NCI-H1105 treated with DMSO at 0.1 percent for 48 hours (cell line): Measurements from ENCODE around the gene ESPNL.

Experiments used
- DNase-seq: peaks from one replicate; lab custom pipeline; 2025; lab: John Stamatoyannopoulos, UW

ESPNL gene

DNA sequence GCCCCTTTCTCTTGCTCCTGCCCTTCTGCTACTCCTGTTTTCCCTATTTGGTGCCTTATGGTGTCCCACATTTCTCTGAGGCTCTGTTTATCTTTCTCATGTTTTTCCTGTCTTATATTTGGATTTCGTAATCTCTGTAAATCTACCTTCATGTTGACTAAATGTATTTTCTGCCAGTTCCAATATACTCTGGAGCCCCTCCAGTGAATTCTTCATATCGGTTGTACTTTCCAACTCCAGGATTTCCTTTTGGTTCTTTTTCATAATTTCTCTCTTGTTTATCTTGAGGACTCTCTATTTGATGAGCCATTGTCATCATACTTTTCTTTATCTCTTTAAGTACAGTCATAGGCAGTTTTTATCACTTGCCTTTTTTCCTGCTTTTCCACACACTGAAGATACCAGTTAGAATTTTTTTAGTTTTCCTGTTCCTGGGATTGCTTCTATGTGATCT is 20.2 kb upstream of the ESPNL start:
- DNase-seq = no peak

DNA sequence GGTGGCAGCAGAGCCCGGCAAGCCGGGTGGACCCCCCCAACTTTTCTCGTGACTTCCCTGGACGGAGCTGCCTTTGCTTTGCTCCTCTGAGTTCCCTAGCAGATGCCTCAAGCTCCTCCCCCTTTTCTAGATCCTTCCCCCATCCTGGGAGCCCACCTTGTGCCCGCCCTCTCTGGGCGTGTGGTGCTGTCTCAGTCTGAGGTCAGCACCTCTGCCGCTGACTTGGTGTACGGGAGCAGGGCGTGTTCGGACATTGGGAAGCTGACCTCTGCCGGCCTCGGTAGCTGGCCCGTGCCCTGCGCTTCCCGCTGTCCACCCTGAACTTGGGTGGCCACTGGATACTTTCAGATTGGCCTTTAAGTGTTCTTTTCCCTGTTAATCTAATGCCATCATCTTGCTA is 19.6 kb upstream of the ESPNL start:
- DNase-seq = no peak

DNA sequence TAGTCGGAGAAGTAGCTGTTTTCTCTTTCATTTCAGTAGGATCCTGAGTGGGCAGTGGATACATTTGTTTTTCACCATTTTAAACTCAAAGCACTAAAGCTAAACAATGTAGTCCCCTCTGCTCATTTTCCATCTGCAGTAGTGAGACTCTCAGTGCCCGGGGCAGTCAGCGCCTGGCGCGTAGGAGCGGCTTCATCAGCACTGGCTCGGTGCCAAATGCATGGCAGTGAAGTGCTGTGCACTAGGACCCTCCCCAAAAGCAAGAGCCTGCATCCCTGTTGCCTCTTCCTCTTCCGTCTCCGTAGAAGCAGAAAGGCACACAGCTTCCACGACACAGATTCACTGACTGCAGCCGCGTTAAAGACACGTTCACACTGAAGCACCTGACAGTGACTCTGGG is 19.0 kb upstream of the ESPNL start:
- DNase-seq = no peak

DNA sequence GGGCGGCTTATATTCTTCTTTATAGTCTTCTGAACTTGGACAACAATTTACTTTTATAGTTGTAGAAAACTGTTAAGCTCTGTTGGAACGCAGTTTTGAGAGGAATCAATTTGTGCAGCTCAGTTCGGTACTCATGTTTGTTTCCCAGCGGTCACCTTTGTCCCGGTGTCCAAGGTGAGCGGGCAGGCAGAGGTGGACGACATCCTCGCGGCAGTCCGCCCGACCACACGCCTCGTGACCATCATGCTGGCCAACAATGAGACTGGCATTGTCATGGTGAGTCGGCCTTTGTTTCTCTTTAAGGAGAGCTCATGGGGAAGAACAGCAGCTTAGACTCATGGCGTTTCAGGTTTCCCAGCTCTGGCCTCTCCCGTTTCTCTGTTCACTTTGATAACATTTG is 18.6 kb upstream of the ESPNL start:
- DNase-seq = no peak

DNA sequence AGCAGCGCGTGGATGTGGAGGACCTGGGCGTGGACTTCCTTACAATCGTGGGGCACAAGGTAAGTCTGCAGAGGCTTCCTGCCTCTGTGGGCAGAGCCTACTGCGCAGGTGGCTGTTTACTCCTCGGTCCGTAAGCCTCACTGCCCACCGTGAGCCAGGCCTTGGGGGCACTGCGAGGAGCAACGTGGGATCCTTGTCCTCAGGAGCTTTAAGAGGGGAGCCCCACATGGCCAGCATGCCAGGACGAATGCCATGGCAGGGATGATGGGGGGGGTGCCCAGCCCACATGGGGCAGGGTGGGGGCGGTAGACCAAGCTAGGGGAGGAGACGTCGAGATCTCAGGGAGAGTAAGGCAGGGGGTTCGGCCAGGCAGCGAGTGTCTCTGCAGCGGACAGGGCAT is 18.0 kb upstream of the ESPNL start:
- DNase-seq = no peak

DNA sequence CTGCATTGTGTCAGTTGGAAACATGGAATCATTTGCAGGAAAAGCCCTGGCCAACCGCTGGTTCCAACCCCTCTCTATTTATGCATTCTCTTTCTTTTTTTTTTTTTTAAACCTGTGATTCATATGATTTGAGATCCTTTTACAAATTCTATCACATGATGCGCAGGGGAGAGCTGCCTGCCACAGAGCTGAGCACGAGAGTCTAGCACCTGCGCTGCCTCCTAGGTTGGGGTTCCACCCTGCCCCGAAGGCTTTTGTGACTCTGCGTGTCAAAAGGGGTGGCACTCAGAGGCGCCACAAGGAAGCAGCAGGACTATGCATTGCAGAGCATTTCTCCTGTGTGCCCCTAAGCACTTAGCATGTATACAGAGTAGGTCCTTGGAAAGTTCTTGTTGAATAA is 17.3 kb upstream of the ESPNL start:
- no peak for DNase-seq

DNA sequence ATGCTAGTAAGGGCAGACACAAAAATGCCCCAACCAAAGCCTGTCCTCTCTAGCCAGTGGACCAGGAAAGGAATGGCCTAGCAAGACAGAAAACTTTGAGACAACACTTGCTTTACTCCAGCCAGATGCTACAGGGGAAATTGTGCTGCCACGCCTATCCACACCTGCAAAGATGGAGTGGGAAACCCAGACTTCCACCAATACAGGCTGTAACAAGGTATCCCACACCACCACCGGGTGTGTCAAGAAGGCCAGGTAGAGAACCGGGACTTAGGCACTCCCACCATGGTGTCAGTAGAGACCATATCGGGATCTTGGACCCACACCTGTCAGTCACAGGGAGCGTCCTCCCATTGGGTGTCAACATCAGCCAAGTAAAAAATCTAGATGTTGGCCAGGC is 16.2 kb upstream of the ESPNL start:
- no peak for DNase-seq

DNA sequence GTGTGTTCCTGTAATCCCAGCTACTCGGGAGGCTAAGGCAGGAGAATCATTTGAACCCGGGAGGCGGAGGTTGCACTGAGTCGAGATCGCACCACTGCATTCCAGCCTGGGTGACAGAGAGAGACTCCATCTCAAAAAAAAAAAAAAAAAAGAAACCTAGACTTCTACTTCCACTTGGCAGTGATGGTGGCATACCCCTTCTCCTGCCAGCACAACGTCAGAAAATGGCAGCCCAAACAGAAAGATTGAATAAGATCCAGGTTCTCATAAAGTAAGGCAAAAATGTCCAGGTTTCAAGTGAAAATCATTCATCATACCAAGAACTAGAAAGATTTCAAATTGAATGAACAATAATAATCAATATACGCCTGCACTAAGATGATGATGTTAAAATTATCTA is 15.4 kb upstream of the ESPNL start:
- no peak for DNase-seq

DNA sequence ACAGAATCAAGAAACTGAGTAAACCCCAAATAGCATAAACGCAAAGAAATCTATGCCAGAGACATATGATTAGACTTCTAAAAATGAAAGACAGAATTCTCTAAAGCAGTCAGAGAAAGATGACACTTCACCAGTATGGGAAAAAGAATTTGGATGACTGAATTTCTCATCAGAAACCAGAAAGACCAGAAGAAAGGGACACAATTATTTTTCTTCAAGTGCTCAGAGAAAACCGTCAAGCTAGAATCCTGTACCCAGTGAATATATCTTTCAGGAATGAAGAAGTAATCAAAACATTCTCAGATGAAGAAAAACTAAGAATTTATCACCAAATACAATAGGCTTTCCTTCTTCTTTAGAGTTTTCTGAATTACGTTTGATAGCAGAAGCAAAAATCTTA is 14.2 kb upstream of the ESPNL start:
- no peak for DNase-seq

DNA sequence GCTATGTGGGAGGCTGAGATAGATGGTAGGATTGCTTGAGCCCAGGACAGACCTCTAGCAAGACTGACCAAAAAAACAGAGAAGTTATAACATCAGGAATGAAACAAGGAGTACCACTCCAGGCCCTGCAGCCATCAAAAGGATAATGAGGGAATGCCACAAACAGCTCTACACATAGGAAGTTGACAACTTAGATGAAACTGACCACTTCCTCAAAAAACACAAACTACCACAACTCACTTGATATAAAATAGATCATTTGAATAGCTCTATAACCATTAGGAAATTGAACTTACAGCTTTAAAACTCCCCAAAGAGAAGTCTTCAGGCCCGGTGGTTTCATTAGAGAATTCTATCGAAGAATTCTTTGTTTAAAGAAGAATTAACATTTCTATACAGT is 12.9 kb upstream of the ESPNL start:
- DNase-seq = no peak

DNA sequence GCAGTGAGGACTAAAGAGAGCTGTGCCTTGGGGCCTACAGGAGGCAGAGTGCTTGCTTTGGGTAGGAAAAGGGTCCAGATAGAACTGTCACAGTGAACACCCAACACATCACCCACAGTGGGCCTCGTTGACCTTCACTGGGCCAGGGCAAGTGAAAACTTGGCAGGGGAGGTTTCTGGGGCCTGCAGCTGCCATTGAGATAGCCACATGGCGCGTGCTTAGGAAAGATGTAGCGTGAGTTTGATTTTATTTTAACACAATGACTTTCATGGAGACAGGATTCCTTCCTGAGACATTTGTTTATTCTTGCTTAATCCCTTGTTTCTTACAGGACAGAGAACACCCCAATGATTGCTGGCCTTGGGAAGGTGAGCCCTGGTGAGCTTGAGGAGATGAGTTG is 9.3 kb upstream of the ESPNL start:
- DNase-seq = no peak

DNA sequence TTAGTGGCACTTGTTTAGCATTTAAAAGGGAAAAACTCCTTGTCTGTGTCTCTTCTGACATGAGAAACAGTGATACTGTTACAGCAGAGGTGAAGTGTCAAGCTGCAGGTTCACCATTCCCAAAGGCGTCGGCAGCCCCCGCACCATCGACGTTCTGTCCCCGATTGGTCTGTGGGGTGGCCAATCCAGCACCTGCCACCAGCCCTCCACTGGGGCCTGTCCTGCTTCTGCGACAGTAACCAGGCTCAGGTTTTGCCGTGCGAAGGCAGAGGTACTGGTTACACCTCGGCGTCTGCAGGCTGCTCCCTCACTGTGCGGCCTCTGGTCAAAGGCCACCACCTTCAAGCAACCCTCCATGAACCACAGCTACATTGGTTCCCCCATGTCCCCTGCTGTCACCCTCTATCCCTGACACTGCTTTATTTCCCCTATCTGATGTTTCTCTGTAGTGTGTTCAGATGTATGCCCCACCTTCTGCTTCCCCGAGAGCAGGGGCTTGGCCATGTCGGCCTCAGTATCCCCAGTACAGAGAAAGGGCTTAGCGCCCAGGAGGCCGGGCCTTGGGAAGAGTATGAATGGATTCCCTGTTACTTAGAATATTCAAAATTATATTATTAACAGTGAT is 8.6 kb upstream of the ESPNL start:
- DNase-seq = no peak

DNA sequence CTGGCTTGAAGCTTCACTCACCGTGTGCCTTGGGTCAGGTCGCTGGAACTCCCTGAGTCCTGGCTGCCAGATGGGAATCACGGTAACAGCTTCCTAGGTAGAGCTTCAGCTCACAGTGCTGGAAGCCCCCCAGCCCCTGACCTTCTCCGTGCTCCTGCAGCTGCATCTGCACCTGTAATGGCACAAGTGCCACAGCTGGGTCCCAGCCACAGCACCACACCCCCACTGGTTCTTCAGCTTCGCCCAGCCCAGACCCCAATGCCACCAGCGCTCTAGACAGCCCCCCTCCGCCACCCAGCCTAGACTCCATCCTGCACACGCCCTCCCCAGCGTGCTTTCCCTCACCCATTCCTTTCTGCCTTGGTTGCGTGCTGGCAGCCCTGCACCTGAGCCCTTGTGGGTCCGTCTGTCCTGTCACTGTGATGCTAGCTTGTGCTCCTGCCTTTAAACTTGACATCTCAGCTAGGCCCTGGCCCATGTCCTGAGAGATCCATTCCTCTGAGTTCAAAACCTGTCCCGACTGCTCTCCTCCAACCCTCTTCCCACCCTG is 7.6 kb upstream of the ESPNL start:
- DNase-seq = no peak

DNA sequence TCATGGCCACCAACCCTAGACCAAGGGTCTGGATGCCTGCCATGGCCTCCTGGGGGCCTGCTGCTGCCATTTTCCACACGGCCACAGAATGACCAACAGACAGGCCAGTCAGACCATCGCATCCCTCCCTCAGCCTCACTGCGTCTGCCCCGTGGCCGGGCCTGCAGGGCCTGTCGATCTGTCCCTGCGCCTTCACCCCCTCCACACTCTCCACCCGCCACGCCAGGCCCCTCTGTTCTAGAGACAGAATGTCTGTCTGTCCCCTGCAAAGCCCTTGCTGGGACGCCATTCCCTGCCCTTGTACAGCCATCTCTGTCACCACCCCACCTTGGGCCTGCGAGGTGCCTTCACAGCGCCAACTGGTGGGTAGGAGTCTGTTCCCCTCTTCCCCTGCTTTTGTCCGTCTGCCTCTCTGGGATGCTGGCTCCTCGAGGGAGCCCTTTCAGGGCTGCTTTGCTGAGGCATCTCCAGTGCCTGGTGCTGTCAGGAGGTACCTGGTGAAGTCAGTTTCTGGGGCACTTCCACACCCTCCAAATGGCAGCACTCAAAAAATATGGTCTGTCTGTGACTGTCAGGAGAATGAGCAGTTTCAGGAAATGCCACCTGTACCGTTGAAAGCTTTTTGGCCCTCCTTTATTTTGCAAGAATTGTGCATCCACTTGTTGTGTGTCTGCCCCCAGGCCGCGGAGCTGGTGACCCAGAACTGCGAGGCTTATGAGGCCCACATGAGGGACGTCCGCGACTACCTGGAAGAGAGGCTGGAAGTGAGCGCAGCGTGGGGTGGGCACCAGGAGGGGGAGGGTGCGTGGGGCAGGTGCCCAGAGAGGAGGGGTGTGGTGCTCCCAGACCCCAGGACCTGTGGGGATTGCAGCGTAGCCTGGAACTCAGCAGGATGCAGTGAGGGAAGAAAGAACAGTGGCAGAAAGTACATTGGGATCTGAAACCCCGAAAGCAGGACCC is 6.7 kb upstream of the ESPNL start:
- DNase-seq = no peak

DNA sequence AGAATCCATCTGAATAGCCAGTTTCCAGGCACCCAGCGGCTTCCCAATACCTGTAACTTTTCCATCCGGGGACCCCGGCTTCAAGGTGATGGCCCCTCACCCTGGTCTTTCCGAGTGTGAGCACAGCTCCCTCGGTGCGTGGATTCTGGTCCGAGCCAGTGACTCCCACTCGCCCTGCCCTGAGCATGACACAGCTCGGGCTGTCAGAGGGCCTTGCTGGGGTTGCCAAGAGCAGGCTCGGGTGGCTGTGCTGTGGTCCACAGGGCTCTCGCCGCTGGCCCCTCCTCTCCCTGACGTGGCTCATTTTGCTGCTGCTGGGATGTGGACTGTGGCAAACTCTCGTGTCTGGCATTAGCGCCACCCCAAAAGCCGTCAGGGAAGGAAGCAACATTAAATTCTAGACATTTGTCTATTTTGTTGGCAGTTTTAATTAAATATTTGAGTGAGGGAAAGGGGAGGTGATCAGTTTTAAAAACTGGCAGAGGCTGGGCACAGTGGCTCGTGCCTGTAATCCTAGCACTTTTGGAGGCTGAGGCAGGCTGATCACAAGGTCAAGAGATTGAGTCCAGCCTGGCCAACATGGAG is 5.6 kb upstream of the ESPNL start:
- no peak for DNase-seq

DNA sequence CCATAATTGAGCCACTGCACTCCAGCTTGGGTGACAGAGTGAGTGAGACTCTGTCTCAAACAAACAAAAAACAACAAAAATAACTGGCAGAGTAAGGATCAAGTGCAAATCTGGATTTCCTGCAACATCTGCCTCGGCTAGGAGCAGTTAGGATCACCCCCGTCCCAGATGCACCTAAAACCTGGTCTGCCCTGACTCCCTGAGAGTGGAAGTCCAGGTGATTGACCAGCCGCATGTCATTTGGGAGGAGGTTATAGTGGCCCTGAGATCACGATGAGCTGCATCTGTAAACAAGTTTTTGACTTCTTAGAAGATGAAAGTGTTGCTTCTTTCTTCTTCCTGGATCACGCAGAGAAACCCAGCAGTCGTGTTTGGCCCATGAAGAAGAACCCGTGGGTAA is 5.0 kb upstream of the ESPNL start:
- DNase-seq = no peak

DNA sequence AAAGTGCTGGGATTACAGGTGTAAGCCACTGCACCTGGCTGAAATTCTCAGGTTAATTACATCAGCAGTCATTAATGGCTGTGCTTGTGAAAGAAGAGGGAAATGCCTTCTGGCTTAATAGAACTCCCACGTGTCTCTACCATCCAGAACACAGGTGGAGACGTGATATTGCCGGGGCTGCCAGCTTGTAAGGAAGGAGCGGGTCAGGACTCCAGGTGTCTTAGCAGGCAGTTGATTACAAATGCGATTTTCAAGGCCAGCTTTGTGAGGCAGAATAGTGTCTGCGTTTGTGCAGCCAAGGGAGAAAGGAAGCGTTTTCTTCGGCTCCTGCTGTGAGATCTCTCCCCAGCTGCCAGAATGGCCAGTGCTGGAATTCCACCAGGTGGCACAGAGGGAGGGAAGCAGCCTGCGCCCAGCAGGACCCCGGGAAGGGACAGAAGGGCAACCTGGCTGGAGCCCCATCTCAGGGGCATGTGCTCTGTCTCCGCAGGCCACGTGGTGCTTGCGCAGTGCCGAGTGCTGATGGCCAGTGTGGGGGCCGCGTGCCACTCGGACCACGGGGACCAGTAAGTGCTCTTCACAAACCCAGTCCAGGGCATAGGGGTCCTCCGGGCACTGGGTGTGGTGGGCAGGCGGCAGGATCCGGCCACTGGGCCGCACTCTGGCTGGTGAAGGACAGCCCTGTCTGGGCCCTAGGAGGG is 3.7 kb upstream of the ESPNL start:
- peak; percentile 75 for DNase-seq

DNA sequence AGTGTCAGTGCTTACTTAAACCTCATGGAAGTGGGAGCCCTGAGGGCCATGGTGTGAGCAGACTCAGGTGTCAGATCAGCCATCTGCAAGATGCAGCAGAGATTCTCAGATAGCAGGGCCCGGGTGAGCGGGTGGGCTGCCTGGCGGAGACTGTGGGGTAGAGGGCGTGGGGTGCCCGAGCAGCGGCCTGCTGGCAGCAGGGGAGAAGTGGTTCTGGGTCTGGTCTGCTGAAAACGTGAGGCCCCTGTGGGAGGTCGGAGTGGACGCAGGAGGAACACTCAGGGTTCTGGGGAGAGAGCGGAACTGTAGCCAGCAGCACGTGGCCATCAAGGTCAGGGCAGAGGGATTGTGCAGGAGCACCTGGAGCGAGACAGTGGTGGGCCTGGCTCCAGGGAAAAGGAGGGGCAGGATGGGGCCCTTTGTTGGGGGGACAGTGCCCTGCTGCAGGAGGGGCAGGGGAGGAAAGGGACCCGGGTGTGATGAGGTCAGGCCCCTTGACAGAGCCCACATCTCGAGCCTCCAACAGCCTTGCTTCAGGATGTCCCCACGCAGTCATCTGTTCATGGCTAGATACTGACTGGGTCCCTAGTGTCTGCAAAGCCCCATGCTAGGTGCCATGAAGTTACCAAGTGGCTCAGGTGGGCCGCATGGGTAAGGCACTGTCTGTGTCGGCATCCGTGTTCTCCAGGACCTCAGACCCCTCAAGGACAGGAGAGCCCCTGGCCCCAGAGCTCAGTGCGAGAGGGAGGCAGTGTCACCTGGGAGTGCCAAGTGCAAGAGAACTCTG is 2.7 kb upstream of the ESPNL start:
- no peak for DNase-seq

DNA sequence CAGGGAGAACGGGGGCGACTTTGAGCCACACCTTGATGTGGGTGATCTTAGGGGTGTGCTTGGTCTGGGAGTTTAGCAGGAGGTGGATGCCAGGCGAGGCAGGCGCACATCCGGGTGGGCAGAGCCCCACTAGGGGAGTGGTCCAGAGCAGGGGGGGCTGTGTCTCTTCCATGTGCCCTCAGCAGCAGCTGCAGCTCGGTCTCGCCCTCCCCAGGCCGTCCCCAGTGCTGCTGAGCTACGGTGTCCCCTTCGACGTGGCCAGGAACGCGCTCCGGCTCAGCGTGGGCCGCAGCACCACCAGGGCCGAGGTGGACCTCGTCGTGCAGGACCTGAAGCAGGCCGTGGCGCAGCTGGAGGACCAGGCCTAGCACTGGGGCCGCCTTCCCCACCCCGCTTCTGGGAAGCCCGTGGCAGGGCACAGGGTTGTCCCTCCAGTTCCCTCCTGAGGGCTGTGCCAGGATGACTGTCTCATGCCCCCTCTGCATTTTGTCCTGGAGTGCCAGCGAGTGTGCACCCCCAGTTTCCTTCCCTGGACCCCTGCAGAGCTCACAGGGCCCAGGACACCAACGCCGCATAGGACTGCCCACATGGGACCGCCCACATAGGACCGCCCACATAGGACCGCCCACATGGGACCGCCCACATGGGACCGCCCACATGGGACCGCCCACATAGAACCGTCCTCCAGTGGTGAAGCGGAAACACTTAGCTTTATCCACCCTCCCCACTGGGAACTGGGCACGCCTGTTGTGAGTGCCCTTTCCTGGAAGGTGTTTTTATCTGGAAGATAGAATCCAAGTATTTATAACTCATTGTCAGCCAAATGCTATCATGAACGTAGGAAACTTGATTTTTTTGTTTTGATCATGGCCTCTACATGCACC is 1.9 kb upstream of the ESPNL start:
- no peak for DNase-seq

DNA sequence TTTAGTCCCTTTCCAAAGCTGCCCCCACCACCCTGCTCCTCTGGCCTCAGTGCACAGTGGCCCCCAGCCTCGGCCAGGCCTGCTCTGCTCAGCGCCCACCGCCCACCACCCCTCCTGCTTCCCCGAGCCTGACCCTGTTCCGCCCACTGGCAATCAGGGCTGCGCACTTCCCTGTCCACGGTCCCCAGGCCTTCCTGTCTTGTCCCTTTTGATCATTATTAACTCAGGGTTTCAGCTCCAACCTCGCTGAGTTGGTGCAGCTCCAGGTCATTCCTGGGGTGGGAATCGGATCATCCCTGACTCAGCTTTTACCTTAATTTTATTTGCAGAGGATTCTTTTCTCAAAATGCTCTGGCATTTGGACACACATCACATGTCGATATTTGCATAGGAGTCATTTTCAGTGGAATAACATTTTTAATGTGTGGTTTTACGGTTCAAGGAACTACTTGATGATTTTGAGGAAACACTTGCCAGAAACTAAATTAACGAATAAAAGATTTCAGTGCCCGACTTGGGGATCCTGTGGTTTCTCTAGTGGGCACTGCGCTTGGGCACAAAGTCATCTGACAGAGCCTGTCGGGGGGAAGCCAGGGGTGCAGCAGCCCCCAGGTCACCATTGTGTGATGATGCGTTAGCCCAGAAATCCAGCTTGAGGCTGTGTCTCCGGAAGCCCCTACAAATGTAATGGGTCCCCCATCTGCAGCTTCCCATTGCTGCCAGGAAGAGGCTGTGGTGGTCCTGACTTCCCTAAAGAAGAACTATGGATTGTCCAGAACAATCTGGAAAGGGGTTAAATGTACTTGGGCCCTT is 1.0 kb upstream of the ESPNL start:
- no peak for DNase-seq
